Measurements from ENCODE around the gene ETNK1. TPM values are rescaled to one million over a fixed set of nuclear protein-coding genes. Genes with fewer than 3 reads are reported as not detected.
"Not testable (repeated sequence)": the region's sequence is repeated elsewhere in the genome, so short reads cannot be mapped to it uniquely, and the experiment has no call there.

ETNK1 gene
- polyA plus RNA-seq, 1 donor: 96.9 TPM

GRCh38 chr12:22700106-22700505, 75.1 kb downstream of the ETNK1 start:
- peak; percentile 17 to 55 for DNase-seq
- H3K36me3 ChIP-seq (ENCODE audit: control insufficient read depth, insufficient read depth, low read length): no peaks in the 10 kb centered on the region
- peaks cover 20% of the 10 kb centered on the region for H3K4me1 ChIP-seq (ENCODE audit: control insufficient read depth, insufficient read depth, low read length)
- H3K27ac ChIP-seq (ENCODE audit: low read length): peak overlapping the region; percentile 65
- no peaks in the 10 kb centered on the region for H3K27me3 ChIP-seq (ENCODE audit: control insufficient read depth, insufficient read depth, low read length)
- H3K4me3 ChIP-seq (ENCODE audit: low read length): no peak overlapping the region
- H3K9me3 ChIP-seq (ENCODE audit: control insufficient read depth, low read depth, low read length): peaks cover 2% of the 10 kb centered on the region
- no CpG with 5 or more reads among the region's 1 CpG for WGBS (ENCODE audit: insufficient coverage, low lambda C conversion rate)

- Histone ChIP-seq H3K4me3 (ENCODE audit: low read length) (peak overlapping the region; percentile 2), H3K4me1 (ENCODE audit: control insufficient read depth, insufficient read depth, low read length) (peaks cover 20% of the 10 kb centered on the region), H3K27ac (ENCODE audit: low read length) (peak overlapping the region; percentile 50)
- H3K9me3 ChIP-seq (ENCODE audit: control insufficient read depth, low read depth, low read length); H3K27me3 ChIP-seq (ENCODE audit: control insufficient read depth, insufficient read depth, low read length); H3K36me3 ChIP-seq (ENCODE audit: control insufficient read depth, insufficient read depth, low read length): not testable (repeated sequence)
- peak in 1 of 2 donors; percentile 44 for DNase-seq
- no CpG with 5 or more reads among the region's 7 CpGs for WGBS (ENCODE audit: insufficient coverage, low lambda C conversion rate)
Observed at GRCh38 chr12:22701216-22701809, 76.3 kb downstream of the ETNK1 start.

GRCh38 chr12:22702690-22703089, 77.7 kb downstream of the ETNK1 start:
- Histone ChIP-seq H3K4me1 (ENCODE audit: control insufficient read depth, insufficient read depth, low read length) (peaks cover 20% of the 10 kb centered on the region), H3K36me3 (ENCODE audit: control insufficient read depth, insufficient read depth, low read length) (no peaks in the 10 kb centered on the region), H3K9me3 (ENCODE audit: control insufficient read depth, low read depth, low read length) (no peaks in the 10 kb centered on the region), H3K4me3 (ENCODE audit: low read length) (no peak overlapping the region), H3K27me3 (ENCODE audit: control insufficient read depth, insufficient read depth, low read length) (no peaks in the 10 kb centered on the region), H3K27ac (ENCODE audit: low read length) (peak overlapping the region; percentile 4)
- WGBS (ENCODE audit: insufficient coverage, low lambda C conversion rate): no CpG with 5 or more reads among the region's 2 CpGs
- DNase-seq: peak; percentile 61 to 78

- Histone ChIP-seq H3K4me3 (ENCODE audit: low read length) (no peak overlapping the region), H3K36me3 (ENCODE audit: control insufficient read depth, insufficient read depth, low read length) (no peaks in the 10 kb centered on the region), H3K27me3 (ENCODE audit: control insufficient read depth, insufficient read depth, low read length) (no peaks in the 10 kb centered on the region), H3K27ac (ENCODE audit: low read length) (no peak overlapping the region), H3K4me1 (ENCODE audit: control insufficient read depth, insufficient read depth, low read length) (no peaks in the 10 kb centered on the region), H3K9me3 (ENCODE audit: control insufficient read depth, low read depth, low read length) (no peaks in the 10 kb centered on the region)
- 38% methylated on average over 4 of the region's 5 CpGs for WGBS (ENCODE audit: insufficient coverage, low lambda C conversion rate)
- no peak for DNase-seq
Observed at GRCh38 chr12:22709292-22709691, 84.3 kb downstream of the ETNK1 start.

GRCh38 chr12:22712083-22712482, 87.1 kb downstream of the ETNK1 start:
- no CpG with 5 or more reads among the region's 7 CpGs for WGBS (ENCODE audit: insufficient coverage, low lambda C conversion rate)
- Histone ChIP-seq H3K4me3 (ENCODE audit: low read length) (no peak overlapping the region), H3K9me3 (ENCODE audit: control insufficient read depth, low read depth, low read length) (no peaks in the 10 kb centered on the region), H3K4me1 (ENCODE audit: control insufficient read depth, insufficient read depth, low read length) (no peaks in the 10 kb centered on the region), H3K27ac (ENCODE audit: low read length) (no peak overlapping the region), H3K27me3 (ENCODE audit: control insufficient read depth, insufficient read depth, low read length) (no peaks in the 10 kb centered on the region), H3K36me3 (ENCODE audit: control insufficient read depth, insufficient read depth, low read length) (no peaks in the 10 kb centered on the region)
- no peak for DNase-seq

GRCh38 chr12:22715254-22715653, 90.3 kb downstream of the ETNK1 start:
- Histone ChIP-seq H3K4me3 (ENCODE audit: low read length) (no peak overlapping the region), H3K9me3 (ENCODE audit: control insufficient read depth, low read depth, low read length) (no peaks in the 10 kb centered on the region), H3K36me3 (ENCODE audit: control insufficient read depth, insufficient read depth, low read length) (no peaks in the 10 kb centered on the region), H3K27me3 (ENCODE audit: control insufficient read depth, insufficient read depth, low read length) (no peaks in the 10 kb centered on the region), H3K4me1 (ENCODE audit: control insufficient read depth, insufficient read depth, low read length) (no peaks in the 10 kb centered on the region), H3K27ac (ENCODE audit: low read length) (no peak overlapping the region)
- WGBS (ENCODE audit: insufficient coverage, low lambda C conversion rate): no CpG with 5 or more reads among the region's 1 CpG
- DNase-seq: no peak

GRCh38 chr12:22719745-22720144, 94.8 kb downstream of the ETNK1 start:
- H3K9me3 ChIP-seq (ENCODE audit: control insufficient read depth, low read depth, low read length): no peaks in the 10 kb centered on the region
- WGBS (ENCODE audit: insufficient coverage, low lambda C conversion rate): 93% methylated on average over 2 of the region's 4 CpGs
- no peak overlapping the region for H3K4me3 ChIP-seq (ENCODE audit: low read length)
- no peaks in the 10 kb centered on the region for H3K36me3 ChIP-seq (ENCODE audit: control insufficient read depth, insufficient read depth, low read length)
- no peaks in the 10 kb centered on the region for H3K27me3 ChIP-seq (ENCODE audit: control insufficient read depth, insufficient read depth, low read length)
- H3K4me1 ChIP-seq (ENCODE audit: control insufficient read depth, insufficient read depth, low read length): no peaks in the 10 kb centered on the region
- no peak for DNase-seq
- no peak overlapping the region for H3K27ac ChIP-seq (ENCODE audit: low read length)

GRCh38 chr12:22722081-22722480, 97.1 kb downstream of the ETNK1 start:
- no peak for DNase-seq
- no peak overlapping the region for H3K4me3 ChIP-seq (ENCODE audit: low read length)
- H3K4me1 ChIP-seq (ENCODE audit: control insufficient read depth, insufficient read depth, low read length): no peaks in the 10 kb centered on the region
- no peaks in the 10 kb centered on the region for H3K27me3 ChIP-seq (ENCODE audit: control insufficient read depth, insufficient read depth, low read length)
- no peak overlapping the region for H3K27ac ChIP-seq (ENCODE audit: low read length)
- no CpG with 5 or more reads among the region's 2 CpGs for WGBS (ENCODE audit: insufficient coverage, low lambda C conversion rate)
- H3K36me3 ChIP-seq (ENCODE audit: control insufficient read depth, insufficient read depth, low read length): no peaks in the 10 kb centered on the region
- H3K9me3 ChIP-seq (ENCODE audit: control insufficient read depth, low read depth, low read length): no peaks in the 10 kb centered on the region

- no peaks in the 10 kb centered on the region for H3K9me3 ChIP-seq (ENCODE audit: control insufficient read depth, low read depth, low read length)
- no peaks in the 10 kb centered on the region for H3K4me1 ChIP-seq (ENCODE audit: control insufficient read depth, insufficient read depth, low read length)
- H3K27ac ChIP-seq (ENCODE audit: low read length): no peak overlapping the region
- no peaks in the 10 kb centered on the region for H3K36me3 ChIP-seq (ENCODE audit: control insufficient read depth, insufficient read depth, low read length)
- no peak for DNase-seq
- no peak overlapping the region for H3K4me3 ChIP-seq (ENCODE audit: low read length)
- no CpG with 5 or more reads among the region's 1 CpG for WGBS (ENCODE audit: insufficient coverage, low lambda C conversion rate)
- H3K27me3 ChIP-seq (ENCODE audit: control insufficient read depth, insufficient read depth, low read length): no peaks in the 10 kb centered on the region
Observed at GRCh38 chr12:22722779-22723178, 97.8 kb downstream of the ETNK1 start.

- DNase-seq: no peak
Observed at GRCh38 chr12:22728987-22729386, 104.0 kb downstream of the ETNK1 start.

GRCh38 chr12:22729431-22729956, 104.5 kb downstream of the ETNK1 start:
- DNase-seq: no peak
- WGBS (ENCODE audit: insufficient coverage, low lambda C conversion rate): no CpG with 5 or more reads among the region's 6 CpGs
- Histone ChIP-seq H3K36me3 (ENCODE audit: control insufficient read depth, insufficient read depth, low read length) (no peaks in the 10 kb centered on the region), H3K4me1 (ENCODE audit: control insufficient read depth, insufficient read depth, low read length) (peaks cover 8% of the 10 kb centered on the region), H3K4me3 (ENCODE audit: low read length) (no peak overlapping the region), H3K27me3 (ENCODE audit: control insufficient read depth, insufficient read depth, low read length) (no peaks in the 10 kb centered on the region), H3K9me3 (ENCODE audit: control insufficient read depth, low read depth, low read length) (no peaks in the 10 kb centered on the region), H3K27ac (ENCODE audit: low read length) (peak overlapping the region; percentile 17)

More at GRCh38 chr12:22728987-22729386, 104.0 kb downstream of the ETNK1 start:
- no peaks in the 10 kb centered on the region for H3K27me3 ChIP-seq (ENCODE audit: control insufficient read depth, insufficient read depth, low read length)
- H3K4me3 ChIP-seq (ENCODE audit: low read length): no peak overlapping the region
- no peak overlapping the region for H3K27ac ChIP-seq (ENCODE audit: low read length)
- 100% methylated on average over 1 of the region's 2 CpGs for WGBS (ENCODE audit: insufficient coverage, low lambda C conversion rate)
- no peaks in the 10 kb centered on the region for H3K36me3 ChIP-seq (ENCODE audit: control insufficient read depth, insufficient read depth, low read length)
- H3K9me3 ChIP-seq (ENCODE audit: control insufficient read depth, low read depth, low read length): no peaks in the 10 kb centered on the region
- peaks cover 8% of the 10 kb centered on the region for H3K4me1 ChIP-seq (ENCODE audit: control insufficient read depth, insufficient read depth, low read length)

Measured in large intestine (tissue), 3 donors.